Lower leg skin (tissue), 4 donors: ENCODE results near the gene PLA2G4F. TPM values are rescaled to one million over a fixed set of nuclear protein-coding genes. Genes with fewer than 3 reads are reported as not detected.

Experiments
- DNase-seq, 2 donors: peaks; one replicate each; pipeline ENCODE4 v3.0.0-alpha.2; 2019; ENCODE audit warnings: low spot score in 2 of 2
- H3K4me3 ChIP-seq: fragments of 200-600 bp; sonication (generic); 2 replicates; pipeline ENCODE4 v1.5.1; 2017; ENCODE audit warnings: mild to moderate bottlenecking, low read depth; ENCODE audit not compliant: poor library complexity, severe bottlenecking
- CTCF ChIP-seq, 3 donors: fragments of 450-650 bp; IDR thresholded peaks; one replicate each; pipeline ENCODE4 v1.5.1; 2016; ENCODE audit warnings: antibody characterized with exemption in 3 of 3, mild to moderate bottlenecking in 3 of 3, moderate library complexity in 2 of 3
- POLR2A ChIP-seq, 2 donors: fragments of 450-650 bp; IDR thresholded peaks; one replicate each; pipeline ENCODE4 v1.6.1; 2016 to 2017; ENCODE audit warnings: antibody characterized with exemption in 2 of 2, mild to moderate bottlenecking in 1 of 2, moderate library complexity in 1 of 2
- whole genome bisulfite sequencing, 2 donors: methylation state at CpG; one replicate each; pipeline ENCODE4 v1.1.5; 2018; 5-methylcytosine and 5-hydroxymethylcytosine counted together
- intact Hi-C: fragments of 100-400 bp; cut with DNase I; formaldehyde crosslinking; loops from one replicate; pipeline ENCODE4 v1.15.0; 2023; ENCODE audit warnings: low total_unique reads
- total RNA-seq, 4 donors: library from RNA; depleted of rRNA; stranded (reverse); fragments of >200 nt; gene quantifications; one replicate each; pipeline ENCODE4 v1.1.0, GENCODE V29; 2016

The PLA2G4F gene
- total RNA-seq, 4 donors from 2014 or later: 117 to 176 (median 170) TPM

- intact Hi-C loops: no loop called here
- no peak for TF ChIP-seq CTCF (IDR thresholded peaks at IDR 0.05)
- no peak for TF ChIP-seq POLR2A (IDR thresholded peaks at IDR 0.05)
- H3K4me3 ChIP-seq: no peak overlapping the region
- DNase-seq: no peak
- whole genome bisulfite sequencing, 2 donors: 81 to 85% methylated on average over 5 of the region's 5 CpGs
Observed at GRCh38 chr15:42194513-42194912, 38.1 kb upstream of the PLA2G4F start.

- DNase-seq: no peak
- intact Hi-C loops: no loop called here
- WGBS, 2 donors: 88 to 95% methylated on average over 3 of the region's 3 CpGs
Observed at GRCh38 chr15:42193383-42193782, 36.9 kb upstream of the PLA2G4F start.

GRCh38 chr15:42191610-42192346 is 35.3 kb upstream of the PLA2G4F start:
- no peak overlapping the region for H3K4me3 ChIP-seq
- TF ChIP-seq CTCF (IDR thresholded peaks at IDR 0.05): no peak
- intact Hi-C loops: no loop called here
- WGBS, 2 donors: 78 to 83% methylated on average over 8 of the region's 8 CpGs
- no peak for DNase-seq

More at GRCh38 chr15:42193383-42193782, 36.9 kb upstream of the PLA2G4F start:
- H3K4me3 ChIP-seq: no peak overlapping the region
- no peak for TF ChIP-seq POLR2A (IDR thresholded peaks at IDR 0.05)
- TF ChIP-seq CTCF (IDR thresholded peaks at IDR 0.05): no peak

DNA sequence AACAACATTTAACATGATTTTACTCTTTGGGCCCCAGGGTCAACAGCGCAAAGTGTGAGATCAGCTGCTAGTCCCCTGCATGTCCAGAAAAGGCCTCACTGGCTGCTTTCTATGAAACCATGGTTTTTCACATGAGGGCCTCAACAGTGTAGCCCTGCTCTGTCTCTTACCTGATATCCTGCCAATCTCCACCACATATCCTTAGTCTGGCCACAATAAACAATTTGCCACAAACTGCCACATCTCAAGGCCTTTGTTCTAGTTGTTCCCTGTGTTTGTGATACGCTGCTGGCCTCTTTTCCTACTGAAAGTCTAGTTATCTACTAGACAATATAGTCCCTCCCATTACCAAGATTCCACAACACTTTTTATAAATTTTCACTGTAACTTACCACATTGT is 33.9 kb upstream of the PLA2G4F start:
- 92% methylated on average over 2 of the region's 2 CpGs for WGBS, 2 donors
- intact Hi-C loops: no loop called here
- TF ChIP-seq POLR2A (IDR thresholded peaks at IDR 0.05) (no peak), CTCF (IDR thresholded peaks at IDR 0.05) (no peak)
- no peak overlapping the region for H3K4me3 ChIP-seq
- no peak for DNase-seq

GRCh38 chr15:42185801-42186200 is 29.4 kb upstream of the PLA2G4F start:
- no peak overlapping the region for H3K4me3 ChIP-seq
- intact Hi-C loops: no loop called here
- WGBS, 2 donors: 83 to 96% methylated on average over 1 of the region's 1 CpG
- DNase-seq: no peak
- TF ChIP-seq POLR2A (IDR thresholded peaks at IDR 0.05) (no peak), CTCF (IDR thresholded peaks at IDR 0.05) (no peak)

DNA sequence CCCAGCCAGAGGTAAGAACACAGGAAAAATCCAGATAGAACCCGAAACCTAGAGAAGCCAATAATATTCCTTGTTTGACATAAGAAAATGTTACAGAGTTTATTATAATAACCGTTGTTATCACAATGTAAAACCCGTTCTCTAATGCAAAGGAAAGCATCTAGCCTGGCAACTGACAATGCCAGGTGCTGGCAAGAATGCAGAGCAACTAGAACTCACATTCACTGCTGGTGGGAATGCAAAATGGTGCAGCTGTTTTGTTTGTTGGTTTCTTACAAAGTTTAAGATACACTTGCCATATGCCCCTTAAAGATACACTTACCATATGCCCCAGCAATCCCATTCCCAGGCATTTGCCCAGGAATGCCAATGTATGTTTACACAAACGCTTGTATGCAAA is 28.3 kb upstream of the PLA2G4F start:
- TF ChIP-seq POLR2A (IDR thresholded peaks at IDR 0.05) (no peak), CTCF (IDR thresholded peaks at IDR 0.05) (no peak)

More for the DNA sequence above, 28.3 kb upstream of the PLA2G4F start:
- intact Hi-C loops: no loop called here
- no peak for DNase-seq
- H3K4me3 ChIP-seq: no peak overlapping the region
- 85 to 92% methylated on average over 4 of the region's 4 CpGs for WGBS, 2 donors
